Measurements from ENCODE around the gene PTCD3.

PTCD3 gene

GRCh38 chr2:86136141-86136540, 30.1 kb downstream of the PTCD3 start:
- Histone ChIP-seq H3K36me3 (ENCODE audit: control insufficient read depth in 2 of 2, insufficient read depth in 1 of 2, low read length in 2 of 2) (peaks cover 74 to 100% of the 10 kb centered on the region in 2 experiments), H3K27ac (ENCODE audit: extremely low read depth, low read depth, low read length) (no peak overlapping the region), H3K9me3 (ENCODE audit: control insufficient read depth, insufficient read depth, low read depth, low read length) (no peaks in the 10 kb centered on the region), H3K4me1 (ENCODE audit: control insufficient read depth, insufficient read depth, low read length) (no peaks in the 10 kb centered on the region), H3K4me3 (ENCODE audit: low read depth, low read length) (no peak overlapping the region)
- TF ChIP-seq, protein P1, sequence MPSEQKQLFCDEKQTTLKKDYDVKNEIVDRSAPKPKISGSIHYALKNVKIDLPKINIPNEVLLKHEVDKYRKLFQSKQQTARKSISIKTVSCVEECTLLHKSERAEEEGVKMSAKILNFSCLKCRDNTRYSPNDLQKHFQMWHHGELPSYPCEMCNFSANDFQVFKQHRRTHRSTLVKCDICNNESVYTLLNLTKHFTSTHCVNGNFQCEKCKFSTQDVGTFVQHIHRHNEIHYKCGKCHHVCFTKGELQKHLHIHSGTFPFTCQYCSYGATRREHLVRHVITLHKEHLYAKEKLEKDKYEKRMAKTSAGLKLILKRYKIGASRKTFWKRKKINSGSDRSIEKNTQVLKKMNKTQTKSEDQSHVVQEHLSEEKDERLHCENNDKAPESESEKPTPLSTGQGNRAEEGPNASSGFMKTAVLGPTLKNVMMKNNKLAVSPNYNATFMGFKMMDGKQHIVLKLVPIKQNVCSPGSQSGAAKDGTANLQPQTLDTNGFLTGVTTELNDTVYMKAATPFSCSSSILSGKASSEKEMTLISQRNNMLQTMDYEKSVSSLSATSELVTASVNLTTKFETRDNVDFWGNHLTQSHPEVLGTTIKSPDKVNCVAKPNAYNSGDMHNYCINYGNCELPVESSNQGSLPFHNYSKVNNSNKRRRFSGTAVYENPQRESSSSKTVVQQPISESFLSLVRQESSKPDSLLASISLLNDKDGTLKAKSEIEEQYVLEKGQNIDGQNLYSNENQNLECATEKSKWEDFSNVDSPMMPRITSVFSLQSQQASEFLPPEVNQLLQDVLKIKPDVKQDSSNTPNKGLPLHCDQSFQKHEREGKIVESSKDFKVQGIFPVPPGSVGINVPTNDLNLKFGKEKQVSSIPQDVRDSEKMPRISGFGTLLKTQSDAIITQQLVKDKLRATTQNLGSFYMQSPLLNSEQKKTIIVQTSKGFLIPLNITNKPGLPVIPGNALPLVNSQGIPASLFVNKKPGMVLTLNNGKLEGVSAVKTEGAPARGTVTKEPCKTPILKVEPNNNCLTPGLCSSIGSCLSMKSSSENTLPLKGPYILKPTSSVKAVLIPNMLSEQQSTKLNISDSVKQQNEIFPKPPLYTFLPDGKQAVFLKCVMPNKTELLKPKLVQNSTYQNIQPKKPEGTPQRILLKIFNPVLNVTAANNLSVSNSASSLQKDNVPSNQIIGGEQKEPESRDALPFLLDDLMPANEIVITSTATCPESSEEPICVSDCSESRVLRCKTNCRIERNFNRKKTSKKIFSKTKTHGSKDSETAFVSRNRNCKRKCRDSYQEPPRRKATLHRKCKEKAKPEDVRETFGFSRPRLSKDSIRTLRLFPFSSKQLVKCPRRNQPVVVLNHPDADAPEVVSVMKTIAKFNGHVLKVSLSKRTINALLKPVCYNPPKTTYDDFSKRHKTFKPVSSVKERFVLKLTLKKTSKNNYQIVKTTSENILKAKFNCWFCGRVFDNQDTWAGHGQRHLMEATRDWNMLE (tag by site-specific recombination; conservative IDR thresholded peaks at IDR 0.05; ENCODE audit: low read depth), result no peak
- ChIA-PET CTCF (interaction anchor here (1.2 kb wide), 1 partner anchor 45 kb away, joined by 3 read pairs; no protein-coding TSS in a partner anchor), POLR2A (interaction anchor here (2.0 kb wide), 1 partner anchor 30 kb away, joined by 4 read pairs; the partner anchor contains the start of genes POLR1A and PTCD3)

DNA sequence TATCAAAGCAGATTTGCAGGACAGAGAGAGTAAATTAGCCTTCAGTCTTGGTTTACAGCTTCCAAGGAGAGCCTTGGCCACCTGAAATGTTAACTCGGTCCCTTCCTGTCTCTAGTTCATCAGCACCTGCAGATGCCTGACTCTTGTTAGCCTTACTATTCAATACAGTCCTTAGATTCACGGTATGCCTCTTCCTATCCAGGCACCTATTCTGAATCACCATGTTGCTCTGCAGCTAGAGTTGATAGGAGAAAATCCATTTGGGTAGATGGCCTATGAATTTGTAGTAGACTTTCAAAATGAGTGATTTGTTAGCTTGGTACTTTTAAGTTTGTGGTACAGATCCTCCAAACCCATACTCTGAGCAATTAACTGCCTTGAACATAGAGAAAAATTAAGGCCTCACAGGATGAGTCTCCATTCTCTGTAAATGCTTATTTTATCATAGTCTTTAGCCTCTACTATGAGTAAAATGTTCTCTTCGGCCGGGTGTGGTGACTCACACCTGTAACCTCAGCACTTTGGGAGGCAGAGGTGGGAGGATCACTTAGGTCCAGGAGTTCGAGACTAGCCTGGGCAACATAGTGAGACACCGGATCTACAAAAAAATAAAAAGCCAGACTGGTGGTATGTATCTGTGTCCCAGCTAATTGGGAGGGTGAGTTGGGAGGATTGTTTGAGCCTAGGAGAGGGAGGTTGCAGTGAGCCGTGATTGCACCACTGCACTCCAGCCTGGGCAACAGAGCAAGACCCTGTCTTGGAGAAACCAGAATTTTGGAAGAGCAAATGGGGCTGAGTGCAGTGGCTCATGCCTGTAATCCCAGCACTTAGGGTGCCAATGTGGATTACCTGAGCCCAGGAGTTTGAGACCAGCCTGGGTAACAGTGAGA, 32.9 kb downstream of the PTCD3 start:
- H3K9me3 ChIP-seq (ENCODE audit: control insufficient read depth, insufficient read depth, low read depth, low read length), result no peaks in the 10 kb centered on the region
- TF ChIP-seq ZNF121 (tag by site-specific recombination; IDR thresholded peaks at IDR 0.05), result peak; percentile 76
- TF ChIP-seq ZNF433 (tag by site-specific recombination; IDR thresholded peaks at IDR 0.05; ENCODE audit: low read depth), result no peak
- ChIA-PET CTCF (interaction anchor here (0.6 kb wide), 2 partner anchors 48 to 502 kb away, joined by 3 read pairs; no protein-coding TSS in a partner anchor), POLR2A (interaction anchor here (0.7 kb wide), 1 partner anchor 19 kb away, joined by 3 read pairs; no protein-coding TSS in a partner anchor)
- H3K36me3 ChIP-seq (ENCODE audit: control insufficient read depth in 2 of 2, insufficient read depth in 1 of 2, low read length in 2 of 2), result peaks cover 62 to 95% of the 10 kb centered on the region in 2 experiments
- H3K4me3 ChIP-seq (ENCODE audit: low read depth, low read length), result no peak overlapping the region
- no peaks in the 10 kb centered on the region for H3K4me1 ChIP-seq (ENCODE audit: control insufficient read depth, insufficient read depth, low read length)
- no peak overlapping the region for H3K27ac ChIP-seq (ENCODE audit: extremely low read depth, low read depth, low read length)

- POLR2A ChIA-PET, result no interaction called here
- CTCF ChIA-PET, result no interaction called here
Measured at GRCh38 chr2:86139981-86140380, 33.9 kb downstream of the PTCD3 start.

DNA sequence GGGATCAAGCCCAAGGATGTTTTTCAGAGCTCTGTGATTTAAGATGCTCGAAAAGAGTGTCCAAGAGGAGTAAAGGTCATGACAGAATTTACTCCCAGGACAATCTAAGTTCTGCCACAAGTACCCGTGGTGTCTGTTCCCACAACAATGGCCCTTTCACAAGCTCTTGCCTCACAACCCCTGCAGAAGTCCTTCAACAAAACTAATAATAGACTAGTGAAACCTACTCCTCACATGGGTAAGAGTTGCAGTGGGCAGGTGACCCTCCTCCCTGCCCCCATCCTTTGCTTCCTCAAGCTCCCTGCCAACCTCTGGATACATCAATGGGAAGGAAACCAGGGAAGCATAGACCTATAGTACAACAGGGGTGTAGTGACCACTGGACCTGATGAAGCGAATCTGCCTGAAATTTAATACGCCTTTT, 34.9 kb downstream of the PTCD3 start:
- H3K4me1 ChIP-seq (ENCODE audit: control insufficient read depth, insufficient read depth, low read length), result no peaks in the 10 kb centered on the region
- no peaks in the 10 kb centered on the region for H3K9me3 ChIP-seq (ENCODE audit: control insufficient read depth, insufficient read depth, low read depth, low read length)
- TF ChIP-seq, protein P2, sequence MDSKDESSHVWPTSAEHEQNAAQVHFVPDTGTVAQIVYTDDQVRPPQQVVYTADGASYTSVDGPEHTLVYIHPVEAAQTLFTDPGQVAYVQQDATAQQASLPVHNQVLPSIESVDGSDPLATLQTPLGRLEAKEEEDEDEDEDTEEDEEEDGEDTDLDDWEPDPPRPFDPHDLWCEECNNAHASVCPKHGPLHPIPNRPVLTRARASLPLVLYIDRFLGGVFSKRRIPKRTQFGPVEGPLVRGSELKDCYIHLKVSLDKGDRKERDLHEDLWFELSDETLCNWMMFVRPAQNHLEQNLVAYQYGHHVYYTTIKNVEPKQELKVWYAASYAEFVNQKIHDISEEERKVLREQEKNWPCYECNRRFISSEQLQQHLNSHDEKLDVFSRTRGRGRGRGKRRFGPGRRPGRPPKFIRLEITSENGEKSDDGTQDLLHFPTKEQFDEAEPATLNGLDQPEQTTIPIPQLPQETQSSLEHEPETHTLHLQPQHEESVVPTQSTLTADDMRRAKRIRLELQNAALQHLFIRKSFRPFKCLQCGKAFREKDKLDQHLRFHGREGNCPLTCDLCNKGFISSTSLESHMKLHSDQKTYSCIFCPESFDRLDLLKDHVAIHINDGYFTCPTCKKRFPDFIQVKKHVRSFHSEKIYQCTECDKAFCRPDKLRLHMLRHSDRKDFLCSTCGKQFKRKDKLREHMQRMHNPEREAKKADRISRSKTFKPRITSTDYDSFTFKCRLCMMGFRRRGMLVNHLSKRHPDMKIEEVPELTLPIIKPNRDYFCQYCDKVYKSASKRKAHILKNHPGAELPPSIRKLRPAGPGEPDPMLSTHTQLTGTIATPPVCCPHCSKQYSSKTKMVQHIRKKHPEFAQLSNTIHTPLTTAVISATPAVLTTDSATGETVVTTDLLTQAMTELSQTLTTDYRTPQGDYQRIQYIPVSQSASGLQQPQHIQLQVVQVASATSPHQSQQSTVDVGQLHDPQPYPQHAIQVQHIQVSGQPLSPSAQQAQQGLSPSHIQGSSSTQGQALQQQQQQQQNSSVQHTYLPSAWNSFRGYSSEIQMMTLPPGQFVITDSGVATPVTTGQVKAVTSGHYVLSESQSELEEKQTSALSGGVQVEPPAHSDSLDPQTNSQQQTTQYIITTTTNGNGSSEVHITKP (tag by site-specific recombination; IDR thresholded peaks at IDR 0.05), result 0 out of 2 replicates have a peak, but pooled peaks have one; percentile 15
- no peak for TF ChIP-seq ZNF585B (tag by site-specific recombination; IDR thresholded peaks at IDR 0.05)
- POLR2A ChIA-PET, result no interaction called here
- peak overlapping the region; percentile 8; the same call in 1 of the 2 replicates for H3K27ac ChIP-seq (ENCODE audit: extremely low read depth, low read depth, low read length)
- CTCF ChIA-PET, result no interaction called here
- H3K4me3 ChIP-seq (ENCODE audit: low read depth, low read length), result no peak overlapping the region
- peaks cover 57 to 95% of the 10 kb centered on the region in 2 experiments for H3K36me3 ChIP-seq (ENCODE audit: control insufficient read depth in 2 of 2, insufficient read depth in 1 of 2, low read length in 2 of 2)

More at GRCh38 chr2:86139981-86140380, 33.9 kb downstream of the PTCD3 start:
- no peak for TF ChIP-seq MYNN (tag by site-specific recombination; IDR thresholded peaks at IDR 0.05; ENCODE audit: borderline replicate concordance)
- TF ChIP-seq ZFP69B (tag by site-specific recombination; IDR thresholded peaks at IDR 0.05), result no peak
- Histone ChIP-seq H3K4me3 (ENCODE audit: low read depth, low read length) (no peak overlapping the region), H3K4me1 (ENCODE audit: control insufficient read depth, insufficient read depth, low read length) (no peaks in the 10 kb centered on the region), H3K9me3 (ENCODE audit: control insufficient read depth, insufficient read depth, low read depth, low read length) (no peaks in the 10 kb centered on the region), H3K36me3 (ENCODE audit: control insufficient read depth in 2 of 2, insufficient read depth in 1 of 2, low read length in 2 of 2) (peaks cover 52 to 95% of the 10 kb centered on the region in 2 experiments), H3K27ac (ENCODE audit: extremely low read depth, low read depth, low read length) (no peak overlapping the region)

All from HEK293 (cell line).